T-helper 1 cell treated with Interleukin-12 subunit alpha and Interleukin-12 subunit beta and Interleukin-4 antibody, amounts not matched to agents 30 μg/mL and 1 μg/mL, for 36 hours (primary cell): ENCODE results near the gene DLK1.

Experiments
- H3K27ac Mint-ChIP-seq: one replicate; pipeline ENCODE4 v1.8.0; 2021; ENCODE audit warnings: mild to moderate bottlenecking, mixed read lengths
- H3K27me3 Mint-ChIP-seq: one replicate; pipeline ENCODE4 v1.8.0; 2021; ENCODE audit warnings: low read depth, mixed read lengths
- H3K36me3 Mint-ChIP-seq: one replicate; pipeline ENCODE4 v1.8.0; 2021; ENCODE audit warnings: low read depth, mixed read lengths
- H3K4me1 Mint-ChIP-seq: one replicate; pipeline ENCODE4 v1.8.0; 2021; ENCODE audit warnings: low read depth, mixed read lengths
- H3K4me3 Mint-ChIP-seq: one replicate; pipeline ENCODE4 v1.8.0; 2021; ENCODE audit warnings: mild to moderate bottlenecking, moderate library complexity, mixed read lengths
- H3K9me3 Mint-ChIP-seq: one replicate; pipeline ENCODE4 v1.8.0; 2021; ENCODE audit warnings: mixed read lengths

DLK1 gene

DNA sequence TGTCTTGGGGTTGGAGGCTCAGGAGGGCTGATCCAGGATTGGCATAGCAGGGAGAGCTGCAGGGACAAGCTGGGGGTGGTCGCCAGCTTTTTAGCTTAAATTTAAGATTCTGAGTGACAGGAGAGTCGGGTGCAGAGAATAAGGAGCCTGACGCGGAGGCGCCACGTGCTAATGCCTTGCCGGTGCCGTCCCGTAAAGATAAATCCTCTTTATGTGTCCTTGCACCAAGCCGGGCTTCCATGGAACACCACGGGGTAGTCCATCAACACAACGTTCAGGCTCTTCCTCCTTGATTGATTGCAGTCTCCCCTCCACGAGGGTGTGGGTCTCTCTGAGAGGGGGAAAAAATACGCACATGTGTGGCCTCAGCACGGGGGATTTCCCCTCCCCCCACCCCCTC is 3.9 kb downstream of the DLK1 start:
- Mint-ChIP-seq H3K36me3 (no peaks in the 10 kb centered on the region), H3K27me3 (peaks cover 29% of the 10 kb centered on the region), H3K4me1 (no peaks in the 10 kb centered on the region), H3K4me3 (no peak overlapping the region), H3K9me3 (no peaks in the 10 kb centered on the region), H3K27ac (no peak overlapping the region)

DNA sequence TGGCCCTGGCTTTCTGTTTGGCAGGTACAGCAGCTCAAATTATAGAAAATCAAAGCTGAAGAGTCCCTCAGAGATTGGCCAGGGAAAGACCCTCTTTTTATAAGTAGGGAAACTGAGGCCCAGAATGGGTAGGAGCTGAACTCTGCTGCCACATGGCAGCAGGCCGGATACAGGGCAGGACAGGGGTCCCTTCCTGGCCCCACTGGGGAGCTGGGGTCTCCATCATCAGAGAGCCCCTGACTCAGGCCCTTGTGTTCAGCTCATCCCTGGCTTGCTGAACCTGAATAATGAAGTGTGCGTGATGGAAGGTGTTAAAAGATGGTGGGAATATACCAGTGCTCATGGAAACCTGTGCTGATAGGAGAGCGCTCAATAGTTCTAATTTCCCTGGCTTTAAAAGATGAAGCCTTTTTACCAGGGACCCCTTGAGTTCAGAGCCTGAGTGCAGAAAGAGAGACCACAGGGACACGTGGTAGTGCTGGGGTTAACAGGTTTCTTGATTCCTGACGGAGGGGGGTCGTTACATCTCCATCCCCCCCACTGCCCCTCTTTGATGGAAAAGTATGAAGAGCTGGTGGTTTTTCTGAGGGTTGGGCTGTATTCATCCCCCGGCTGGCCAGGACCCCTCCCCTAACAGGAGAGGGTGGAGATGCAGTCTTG is 4.4 kb downstream of the DLK1 start:
- Mint-ChIP-seq H3K27me3 (peaks cover 23% of the 10 kb centered on the region), H3K27ac (no peak overlapping the region), H3K36me3 (no peaks in the 10 kb centered on the region), H3K9me3 (no peaks in the 10 kb centered on the region), H3K4me1 (no peaks in the 10 kb centered on the region), H3K4me3 (no peak overlapping the region)

DNA sequence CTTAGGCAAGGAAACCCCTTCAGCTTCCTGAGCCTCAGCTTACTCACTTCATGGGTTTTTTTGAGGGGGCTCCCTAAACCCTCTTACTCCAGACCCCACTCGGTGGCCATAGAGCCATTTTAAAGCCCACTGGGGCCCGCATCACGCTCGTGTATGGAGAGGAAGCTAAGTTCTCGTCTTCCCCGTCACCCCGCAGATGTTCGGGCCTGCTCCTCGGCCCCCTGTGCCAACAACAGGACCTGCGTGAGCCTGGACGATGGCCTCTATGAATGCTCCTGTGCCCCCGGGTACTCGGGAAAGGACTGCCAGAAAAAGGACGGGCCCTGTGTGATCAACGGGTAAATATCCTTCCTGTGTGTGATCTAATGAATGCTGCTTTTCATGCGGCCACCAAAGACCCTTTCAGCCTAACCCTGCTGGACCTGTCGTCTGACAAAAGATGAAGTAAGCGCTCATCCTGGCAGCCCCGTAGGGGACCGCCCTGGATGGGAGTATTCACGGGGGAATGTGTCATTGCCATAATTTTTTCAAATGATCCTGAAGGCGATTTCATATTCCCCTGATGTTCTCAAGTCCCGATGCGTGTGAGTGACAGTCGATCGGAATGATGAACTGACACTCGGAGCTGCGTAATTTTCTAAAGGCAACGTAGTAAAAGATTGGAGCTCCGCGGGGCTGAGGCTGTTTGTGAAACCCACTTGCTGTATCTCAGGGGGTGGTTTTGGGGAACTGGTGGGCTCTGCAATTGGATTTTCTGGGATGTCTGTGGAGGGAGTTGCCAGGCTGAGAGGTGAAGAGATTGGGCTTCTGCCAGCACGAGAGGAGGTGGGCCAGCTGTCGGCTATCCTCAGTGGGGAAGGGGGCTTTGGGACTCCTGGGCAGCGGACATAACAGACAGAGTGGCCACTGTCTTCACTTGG is 5.4 kb downstream of the DLK1 start:
- H3K4me3 Mint-ChIP-seq: no peak overlapping the region
- H3K36me3 Mint-ChIP-seq: no peaks in the 10 kb centered on the region
- H3K9me3 Mint-ChIP-seq: no peaks in the 10 kb centered on the region
- H3K27me3 Mint-ChIP-seq: peaks cover 18% of the 10 kb centered on the region
- H3K4me1 Mint-ChIP-seq: no peaks in the 10 kb centered on the region
- no peak overlapping the region for H3K27ac Mint-ChIP-seq

GRCh38 chr14:100732766-100733100 is 6.0 kb downstream of the DLK1 start:
- Mint-ChIP-seq H3K36me3 (no peaks in the 10 kb centered on the region), H3K9me3 (no peaks in the 10 kb centered on the region), H3K4me3 (no peak overlapping the region), H3K27ac (no peak overlapping the region), H3K27me3 (peaks cover 12% of the 10 kb centered on the region), H3K4me1 (no peaks in the 10 kb centered on the region)

- H3K4me1 Mint-ChIP-seq: no peaks in the 10 kb centered on the region
- no peaks in the 10 kb centered on the region for H3K9me3 Mint-ChIP-seq
Measured at GRCh38 chr14:100733152-100733850, 6.6 kb downstream of the DLK1 start.

DNA sequence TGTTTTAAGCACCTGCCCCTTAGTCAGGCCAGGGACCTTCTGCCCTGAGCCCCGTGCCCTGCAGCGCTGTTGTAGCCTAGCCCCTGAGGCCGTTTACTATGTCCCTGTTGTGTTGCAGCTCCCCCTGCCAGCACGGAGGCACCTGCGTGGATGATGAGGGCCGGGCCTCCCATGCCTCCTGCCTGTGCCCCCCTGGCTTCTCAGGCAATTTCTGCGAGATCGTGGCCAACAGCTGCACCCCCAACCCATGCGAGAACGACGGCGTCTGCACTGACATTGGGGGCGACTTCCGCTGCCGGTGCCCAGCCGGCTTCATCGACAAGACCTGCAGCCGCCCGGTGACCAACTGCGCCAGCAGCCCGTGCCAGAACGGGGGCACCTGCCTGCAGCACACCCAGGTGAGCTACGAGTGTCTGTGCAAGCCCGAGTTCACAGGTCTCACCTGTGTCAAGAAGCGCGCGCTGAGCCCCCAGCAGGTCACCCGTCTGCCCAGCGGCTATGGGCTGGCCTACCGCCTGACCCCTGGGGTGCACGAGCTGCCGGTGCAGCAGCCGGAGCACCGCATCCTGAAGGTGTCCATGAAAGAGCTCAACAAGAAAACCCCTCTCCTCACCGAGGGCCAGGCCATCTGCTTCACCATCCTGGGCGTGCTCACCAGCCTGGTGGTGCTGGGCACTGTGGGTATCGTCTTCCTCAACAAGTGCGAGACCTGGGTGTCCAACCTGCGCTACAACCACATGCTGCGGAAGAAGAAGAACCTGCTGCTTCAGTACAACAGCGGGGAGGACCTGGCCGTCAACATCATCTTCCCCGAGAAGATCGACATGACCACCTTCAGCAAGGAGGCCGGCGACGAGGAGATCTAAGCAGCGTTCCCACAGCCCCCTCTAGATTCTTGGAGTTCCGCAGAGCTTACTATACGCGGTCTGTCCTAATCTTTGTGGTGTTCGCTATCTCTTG is 7.6 kb downstream of the DLK1 start:
- Mint-ChIP-seq H3K27me3 (peaks cover under 1% of the 10 kb centered on the region), H3K4me3 (no peak overlapping the region), H3K27ac (no peak overlapping the region), H3K36me3 (no peaks in the 10 kb centered on the region), H3K4me1 (no peaks in the 10 kb centered on the region), H3K9me3 (no peaks in the 10 kb centered on the region)

More at GRCh38 chr14:100733152-100733850, 6.6 kb downstream of the DLK1 start:
- no peaks in the 10 kb centered on the region for H3K36me3 Mint-ChIP-seq
- H3K4me3 Mint-ChIP-seq: no peak overlapping the region
- H3K27ac Mint-ChIP-seq: no peak overlapping the region
- H3K27me3 Mint-ChIP-seq: peaks cover 7% of the 10 kb centered on the region

GRCh38 chr14:100735271-100735670 is 8.6 kb downstream of the DLK1 start:
- H3K27ac Mint-ChIP-seq: no peak overlapping the region
- no peaks in the 10 kb centered on the region for H3K36me3 Mint-ChIP-seq
- no peaks in the 10 kb centered on the region for H3K4me1 Mint-ChIP-seq
- no peaks in the 10 kb centered on the region for H3K9me3 Mint-ChIP-seq
- no peak overlapping the region for H3K4me3 Mint-ChIP-seq
- H3K27me3 Mint-ChIP-seq: no peaks in the 10 kb centered on the region

DNA sequence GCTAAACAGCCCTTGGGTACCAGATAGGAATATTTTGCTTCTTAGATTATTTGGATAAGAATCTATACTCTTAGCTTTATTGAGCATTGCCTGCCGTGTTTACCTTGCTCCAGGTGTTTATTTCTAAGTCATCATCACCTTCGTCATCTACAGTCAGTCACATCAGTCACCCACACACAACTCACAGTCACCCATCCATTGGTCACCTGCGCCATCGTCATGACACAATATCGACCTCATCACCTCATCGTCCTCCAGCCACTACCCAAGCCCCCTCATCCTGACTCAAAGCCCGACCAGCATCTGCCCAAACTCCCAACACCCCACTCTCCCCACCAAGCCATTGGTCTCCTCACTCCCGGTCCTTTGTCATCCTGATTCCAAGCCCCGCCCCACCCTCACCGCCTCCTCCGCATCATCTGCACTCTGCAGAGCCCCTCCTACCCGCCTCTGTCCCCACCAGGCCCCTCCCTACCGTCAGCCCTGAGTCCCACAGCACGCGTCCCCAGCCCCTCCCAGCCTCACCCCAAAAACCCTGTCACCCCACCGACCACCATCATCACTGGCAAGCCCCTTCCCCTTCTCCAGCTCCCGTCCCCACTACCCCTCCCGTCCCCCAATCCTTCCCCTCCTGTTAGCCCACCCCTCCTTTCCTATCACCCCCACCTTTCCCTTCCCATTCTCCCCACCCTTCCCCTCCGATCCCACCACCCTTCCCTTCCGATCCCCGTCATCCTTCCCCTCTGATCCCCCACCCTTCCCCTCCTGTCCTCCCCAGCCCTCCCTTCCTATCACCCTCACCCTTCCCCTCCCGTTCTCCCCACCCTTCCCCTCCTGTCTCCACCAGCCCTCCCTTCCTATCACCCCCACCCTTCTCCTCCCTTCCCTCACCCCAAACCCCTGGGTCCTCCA is 9.8 kb downstream of the DLK1 start:
- Mint-ChIP-seq H3K36me3 (no peaks in the 10 kb centered on the region), H3K4me1 (no peaks in the 10 kb centered on the region), H3K27me3 (no peaks in the 10 kb centered on the region), H3K9me3 (no peaks in the 10 kb centered on the region), H3K27ac (no peak overlapping the region), H3K4me3 (no peak overlapping the region)

- Mint-ChIP-seq H3K36me3 (no peaks in the 10 kb centered on the region), H3K4me3 (no peak overlapping the region), H3K4me1 (no peaks in the 10 kb centered on the region), H3K27ac (no peak overlapping the region), H3K27me3 (no peaks in the 10 kb centered on the region), H3K9me3 (no peaks in the 10 kb centered on the region)
Measured at GRCh38 chr14:100737526-100737925, 10.8 kb downstream of the DLK1 start.

DNA sequence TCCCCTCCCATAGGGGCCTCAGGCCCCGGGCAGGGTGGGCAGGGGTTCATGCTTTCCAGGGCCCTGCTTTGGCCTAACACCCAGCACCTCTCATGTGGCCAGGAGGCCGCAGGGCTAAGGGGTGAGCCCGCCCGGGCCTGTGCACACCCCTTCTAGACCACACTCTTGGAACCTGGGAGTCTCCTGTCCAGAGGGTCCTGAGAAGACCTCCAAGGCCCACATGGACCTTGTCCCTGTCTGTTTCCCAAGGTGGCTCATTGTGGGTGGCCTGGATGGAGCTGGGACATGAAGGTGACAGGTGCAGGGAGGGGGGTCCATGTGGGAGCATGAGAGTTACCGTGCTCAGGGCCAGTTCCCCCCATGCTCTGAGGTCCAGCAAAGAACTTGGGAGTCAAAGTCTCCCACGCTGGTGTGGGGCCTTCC is 11.6 kb downstream of the DLK1 start:
- no peaks in the 10 kb centered on the region for H3K36me3 Mint-ChIP-seq
- H3K27me3 Mint-ChIP-seq: no peaks in the 10 kb centered on the region
- H3K4me3 Mint-ChIP-seq: no peak overlapping the region
- H3K4me1 Mint-ChIP-seq: no peaks in the 10 kb centered on the region
- no peaks in the 10 kb centered on the region for H3K9me3 Mint-ChIP-seq
- no peak overlapping the region for H3K27ac Mint-ChIP-seq

GRCh38 chr14:100738704-100739131 is 12.0 kb downstream of the DLK1 start:
- H3K36me3 Mint-ChIP-seq: no peaks in the 10 kb centered on the region
- H3K4me1 Mint-ChIP-seq: no peaks in the 10 kb centered on the region
- no peaks in the 10 kb centered on the region for H3K9me3 Mint-ChIP-seq
- no peak overlapping the region for H3K4me3 Mint-ChIP-seq
- H3K27me3 Mint-ChIP-seq: no peaks in the 10 kb centered on the region
- H3K27ac Mint-ChIP-seq: no peak overlapping the region

DNA sequence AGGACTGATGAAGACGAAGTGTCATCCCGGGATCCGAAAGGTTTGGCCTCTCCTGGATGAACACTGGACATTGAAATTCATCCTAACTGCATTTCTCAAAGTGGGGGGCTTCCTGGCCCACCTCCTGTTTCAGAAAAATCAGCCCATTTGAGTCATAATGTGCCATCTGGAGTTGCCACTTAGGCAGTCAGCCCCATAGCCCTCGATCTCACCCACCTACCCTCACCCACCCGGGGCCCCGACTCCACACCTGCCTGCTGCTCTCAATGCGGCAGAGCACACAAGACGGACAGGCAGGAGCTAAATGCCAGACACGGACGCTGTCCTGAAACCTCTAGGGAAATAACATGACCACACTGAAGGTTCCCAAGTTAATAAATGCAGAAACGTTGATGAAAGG is 12.6 kb downstream of the DLK1 start:
- H3K27ac Mint-ChIP-seq: no peak overlapping the region
- no peaks in the 10 kb centered on the region for H3K4me1 Mint-ChIP-seq
- H3K36me3 Mint-ChIP-seq: no peaks in the 10 kb centered on the region
- H3K27me3 Mint-ChIP-seq: no peaks in the 10 kb centered on the region
- H3K9me3 Mint-ChIP-seq: no peaks in the 10 kb centered on the region
- H3K4me3 Mint-ChIP-seq: no peak overlapping the region

- Mint-ChIP-seq H3K9me3 (no peaks in the 10 kb centered on the region), H3K4me3 (no peak overlapping the region), H3K36me3 (no peaks in the 10 kb centered on the region), H3K27ac (no peak overlapping the region), H3K4me1 (no peaks in the 10 kb centered on the region), H3K27me3 (no peaks in the 10 kb centered on the region)
Measured at GRCh38 chr14:100740196-100740825, 13.6 kb downstream of the DLK1 start.
